AG09319 (cell line): ENCODE results near the gene ZCWPW1.
"Not testable (repeated sequence)": the region's sequence is repeated elsewhere in the genome, so short reads cannot be mapped to it uniquely, and the experiment has no call there.

Experiments
- DNase-seq: peaks from one replicate; pipeline ENCODE4 v3.0.0-alpha.2; 2010; ENCODE audit warnings: low read depth; ENCODE audit errors: extremely low read depth
- TF ChIP-seq, protein P1 (sequence below): IDR thresholded peaks from 2 replicates; pipeline ENCODE4 v1.5.1; 2011; ENCODE audit warnings: low read depth, mild to moderate bottlenecking, inconsistent platforms, low read length, moderate library complexity

Gene ZCWPW1

GRCh38 chr7:100449190-100449795 lies 20.8 kb upstream of the ZCWPW1 start:
- DNase-seq: no peak
- TF ChIP-seq, protein P1, sequence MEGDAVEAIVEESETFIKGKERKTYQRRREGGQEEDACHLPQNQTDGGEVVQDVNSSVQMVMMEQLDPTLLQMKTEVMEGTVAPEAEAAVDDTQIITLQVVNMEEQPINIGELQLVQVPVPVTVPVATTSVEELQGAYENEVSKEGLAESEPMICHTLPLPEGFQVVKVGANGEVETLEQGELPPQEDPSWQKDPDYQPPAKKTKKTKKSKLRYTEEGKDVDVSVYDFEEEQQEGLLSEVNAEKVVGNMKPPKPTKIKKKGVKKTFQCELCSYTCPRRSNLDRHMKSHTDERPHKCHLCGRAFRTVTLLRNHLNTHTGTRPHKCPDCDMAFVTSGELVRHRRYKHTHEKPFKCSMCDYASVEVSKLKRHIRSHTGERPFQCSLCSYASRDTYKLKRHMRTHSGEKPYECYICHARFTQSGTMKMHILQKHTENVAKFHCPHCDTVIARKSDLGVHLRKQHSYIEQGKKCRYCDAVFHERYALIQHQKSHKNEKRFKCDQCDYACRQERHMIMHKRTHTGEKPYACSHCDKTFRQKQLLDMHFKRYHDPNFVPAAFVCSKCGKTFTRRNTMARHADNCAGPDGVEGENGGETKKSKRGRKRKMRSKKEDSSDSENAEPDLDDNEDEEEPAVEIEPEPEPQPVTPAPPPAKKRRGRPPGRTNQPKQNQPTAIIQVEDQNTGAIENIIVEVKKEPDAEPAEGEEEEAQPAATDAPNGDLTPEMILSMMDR: no peak

- not testable (repeated sequence) for DNase-seq
Measured at GRCh38 chr7:100447363-100447762, 18.9 kb upstream of the ZCWPW1 start.

DNA sequence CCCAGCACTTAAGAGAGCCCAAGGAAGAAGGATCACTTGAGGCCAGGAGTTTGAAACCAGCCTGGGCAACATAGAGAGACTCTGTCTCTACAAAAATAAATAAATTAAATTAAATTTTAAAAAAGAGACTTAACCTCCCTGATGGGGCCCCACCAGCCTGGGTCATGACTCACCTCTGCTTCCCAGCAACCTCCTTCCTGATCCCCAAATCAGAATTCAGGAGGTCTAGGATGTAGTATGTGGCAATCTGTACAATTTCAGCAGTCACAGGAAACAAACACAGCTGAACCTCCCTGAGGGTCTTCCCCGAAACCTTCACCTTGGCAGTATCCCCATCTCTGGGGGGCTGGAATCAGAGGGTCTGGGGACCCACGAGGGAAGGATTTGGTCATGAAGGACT lies 17.5 kb upstream of the ZCWPW1 start:
- TF ChIP-seq, protein P1: no peak
- DNase-seq: no peak

GRCh38 chr7:100444311-100445278 lies 16.1 kb upstream of the ZCWPW1 start:
- TF ChIP-seq, protein P1: no peak
- no peak for DNase-seq

DNA sequence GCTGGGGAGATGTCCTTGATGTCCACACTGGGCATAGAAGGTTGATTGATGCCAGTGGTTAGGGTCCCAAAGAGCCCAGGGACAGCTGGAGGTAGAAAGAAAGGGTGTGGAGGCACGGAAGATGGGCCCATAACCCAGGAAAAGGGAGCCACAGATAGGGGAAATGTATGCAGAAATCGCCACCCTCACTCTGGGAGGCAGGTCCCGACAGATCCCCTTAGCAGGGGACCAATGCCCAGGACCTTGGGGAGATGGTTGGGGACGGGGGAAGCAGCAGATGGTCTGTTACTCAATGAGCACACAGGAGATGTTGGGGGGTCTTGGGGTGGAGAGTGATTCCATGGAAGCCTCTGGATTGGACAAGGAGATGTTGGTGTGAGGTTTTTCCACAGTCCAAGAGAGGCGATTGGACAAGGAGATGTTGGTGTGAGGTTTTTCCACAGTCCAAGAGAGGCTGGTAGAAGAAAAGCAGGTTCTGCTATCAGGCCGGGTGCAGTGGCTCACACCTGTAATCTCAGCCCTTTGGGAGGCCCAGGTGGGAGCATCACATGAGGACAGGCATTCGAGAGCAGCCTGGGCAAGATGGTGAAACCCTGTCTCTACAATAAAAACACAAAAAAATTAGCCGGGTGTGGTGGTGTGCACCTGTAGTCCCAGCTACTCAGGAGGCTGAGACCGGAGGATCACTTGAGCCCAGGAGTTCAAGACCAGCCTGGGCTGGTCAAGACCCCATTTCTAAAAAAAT lies 14.8 kb upstream of the ZCWPW1 start:
- TF ChIP-seq, protein P1: no peak
- no peak for DNase-seq

DNA sequence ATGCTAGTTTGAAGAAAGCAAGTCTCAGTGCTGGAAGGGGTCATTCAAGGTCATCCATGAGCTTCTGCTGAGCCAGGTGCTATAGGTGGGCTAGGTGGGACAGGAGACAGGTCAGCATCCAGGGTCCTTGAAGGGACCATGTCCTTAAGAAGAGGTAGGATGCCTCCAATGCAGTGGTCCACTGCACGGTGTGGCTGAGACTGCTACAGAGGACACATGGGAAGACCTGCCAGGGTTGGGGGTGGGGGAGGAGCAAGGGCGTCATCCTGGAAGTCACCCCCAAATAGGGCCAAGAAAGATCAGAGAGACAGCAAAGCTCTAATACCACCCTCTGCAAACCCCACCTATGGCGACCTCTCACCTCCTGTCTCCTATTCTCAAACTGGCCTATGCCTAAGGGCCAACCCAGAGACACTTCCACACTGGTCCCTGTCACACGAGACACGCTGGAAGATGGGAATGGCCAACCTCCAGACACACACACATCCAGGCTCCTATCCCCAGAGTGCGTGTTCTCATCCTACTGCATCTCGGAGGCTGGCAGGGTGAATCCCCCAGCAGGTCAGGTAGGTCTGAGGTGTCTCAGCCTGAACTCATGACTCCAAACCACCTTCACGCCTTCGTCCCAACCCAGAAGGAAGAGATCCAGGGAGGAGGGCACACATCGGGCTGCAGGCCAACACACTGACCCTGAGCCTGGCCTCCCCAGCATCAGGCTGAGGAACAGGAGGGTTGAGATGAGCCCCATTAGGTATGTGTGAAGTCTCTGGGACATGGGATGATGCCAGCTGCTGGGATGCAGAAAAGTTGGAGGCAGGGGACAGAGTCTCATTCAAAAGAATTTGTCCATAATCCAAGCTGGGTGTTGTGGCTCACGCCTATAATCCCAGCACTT lies 13.4 kb upstream of the ZCWPW1 start:
- TF ChIP-seq, protein P1: no peak
- no peak for DNase-seq

- not testable (repeated sequence) for DNase-seq
Measured at GRCh38 chr7:100439244-100439643, 10.7 kb upstream of the ZCWPW1 start.

DNA sequence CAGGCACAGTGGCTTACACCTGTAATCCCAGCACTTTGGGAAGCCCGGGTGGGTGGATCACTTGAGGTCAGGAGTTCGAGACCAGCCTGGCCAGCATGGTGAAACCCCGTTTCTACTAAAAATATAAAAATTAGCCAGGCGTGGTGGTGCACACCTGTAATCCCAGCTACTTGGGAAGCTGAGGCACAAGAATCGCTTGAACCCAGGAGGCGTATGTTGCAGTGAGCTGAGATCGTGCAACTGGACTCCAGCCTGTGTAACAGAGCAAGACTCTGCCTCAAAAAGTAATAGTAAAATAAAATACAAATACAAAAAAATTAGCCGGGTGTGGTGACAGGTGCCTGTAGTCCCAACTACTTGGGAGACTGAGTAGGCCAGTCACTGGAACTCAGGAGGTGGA lies 10.2 kb upstream of the ZCWPW1 start:
- DNase-seq: not testable (repeated sequence)
